ENCODE results near the gene SUPT6H.

The SUPT6H gene

DNA sequence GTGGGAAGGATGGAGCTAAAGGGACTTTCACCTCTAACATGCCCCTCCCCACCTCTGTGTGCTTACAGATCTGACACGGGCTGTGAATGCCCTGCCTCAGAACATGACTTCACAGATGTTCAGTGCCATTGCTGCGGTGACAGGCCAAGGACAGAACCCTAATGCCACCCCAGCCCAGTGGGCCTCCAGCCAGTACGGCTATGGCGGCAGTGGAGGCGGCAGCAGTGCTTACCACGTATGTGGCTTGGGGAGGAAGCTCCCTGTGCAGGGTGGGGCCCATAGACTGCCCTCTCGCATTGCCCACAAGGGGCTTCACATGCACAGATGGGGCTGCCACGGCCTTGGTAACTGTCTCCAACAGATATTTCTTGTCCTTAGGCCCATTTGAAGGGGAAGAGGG, 38.3 kb downstream of the SUPT6H start:
- no peak for DNase-seq (ENCODE audit: extremely low read depth in 1 of 2, low read depth in 1 of 2)

DNA sequence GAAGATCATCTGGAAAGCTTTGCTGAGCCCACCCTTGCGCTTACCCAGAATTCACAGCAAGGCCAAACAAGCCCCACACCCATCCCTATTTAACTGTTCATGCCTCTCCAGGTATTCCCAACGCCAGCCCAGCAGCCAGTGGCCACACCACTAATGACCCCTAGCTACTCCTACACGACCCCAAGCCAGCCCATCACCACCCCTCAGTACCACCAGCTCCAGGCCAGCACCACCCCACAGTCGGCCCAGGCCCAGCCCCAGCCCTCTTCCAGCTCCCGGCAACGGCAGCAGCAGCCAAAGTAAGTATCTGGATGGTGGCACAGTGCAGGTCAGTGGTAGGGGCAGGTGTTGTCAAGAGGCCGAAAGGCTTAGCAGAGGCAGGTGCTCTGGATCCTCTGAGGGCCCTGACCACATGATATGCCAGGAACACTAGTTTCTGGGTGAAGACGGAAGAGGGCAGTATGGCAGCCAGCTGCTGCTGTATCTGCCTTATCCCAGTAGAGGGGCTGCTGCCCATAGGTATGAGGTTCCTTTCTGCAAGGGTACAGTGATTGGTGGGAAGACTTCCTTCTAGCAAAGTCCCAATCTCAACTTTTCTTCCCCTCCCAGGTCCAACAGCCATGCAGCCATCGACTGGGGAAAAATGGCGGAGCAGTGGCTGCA, 39.0 kb downstream of the SUPT6H start:
- no peak for DNase-seq (ENCODE audit: extremely low read depth in 1 of 2, low read depth in 1 of 2)

DNA sequence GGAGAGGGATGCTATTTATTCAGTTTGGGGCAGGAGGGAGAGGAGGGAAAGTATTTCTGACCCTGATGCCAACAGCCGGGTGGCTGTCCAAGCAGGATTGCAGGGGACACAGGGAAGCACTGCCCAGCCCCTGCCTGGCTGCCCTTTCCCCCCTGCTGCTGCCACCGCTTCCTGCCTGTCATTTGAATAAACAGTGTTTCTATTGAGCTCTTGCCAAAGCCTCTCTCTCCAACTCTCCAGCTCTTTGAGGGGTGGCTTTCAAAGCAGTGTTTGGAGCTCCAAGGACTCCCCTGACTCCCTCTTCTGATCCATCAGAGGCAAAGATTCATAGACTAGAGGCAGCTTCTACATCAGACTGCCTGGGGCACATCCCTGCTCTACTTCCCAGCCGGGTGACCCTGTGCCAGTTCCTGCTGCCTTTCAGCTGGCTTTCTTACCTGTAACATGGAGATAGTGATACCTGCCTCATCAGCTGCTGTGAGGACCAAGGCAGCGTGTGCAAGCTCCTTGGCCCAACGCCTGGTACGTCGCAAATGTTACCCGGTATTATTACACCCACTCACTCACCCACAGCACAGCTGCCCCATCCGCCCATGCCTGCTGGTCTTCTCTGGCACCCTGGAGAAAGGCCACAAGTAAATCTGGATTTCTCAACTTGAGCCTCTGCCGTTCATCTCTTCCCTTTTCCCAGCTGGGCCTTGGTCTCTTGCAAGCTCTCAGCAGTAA, 40.2 kb downstream of the SUPT6H start:
- DNase-seq (ENCODE audit: extremely low read depth in 1 of 2, low read depth in 1 of 2): no peak

DNA sequence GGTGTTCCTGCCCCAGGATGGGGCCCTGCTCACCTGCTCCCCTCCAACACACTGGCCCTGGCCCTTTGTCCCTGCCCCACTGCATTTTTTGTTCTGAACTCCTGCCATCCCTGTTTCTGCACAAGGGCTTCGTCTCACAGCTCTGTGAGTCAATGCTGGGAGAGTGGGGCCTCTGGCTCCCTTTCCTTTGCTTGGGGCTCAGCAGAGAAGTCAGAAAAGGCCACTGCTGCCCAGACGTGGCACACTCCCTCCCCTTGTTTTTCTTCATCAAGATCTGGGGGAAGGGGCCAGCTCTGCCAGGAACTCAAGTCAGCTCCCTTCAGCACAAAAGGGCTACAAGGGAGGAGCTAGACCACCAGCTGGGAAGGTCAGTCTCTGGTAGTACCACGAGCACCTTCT, 40.7 kb downstream of the SUPT6H start:
- DNase-seq (ENCODE audit: extremely low read depth in 1 of 2, low read depth in 1 of 2): no peak

DNA sequence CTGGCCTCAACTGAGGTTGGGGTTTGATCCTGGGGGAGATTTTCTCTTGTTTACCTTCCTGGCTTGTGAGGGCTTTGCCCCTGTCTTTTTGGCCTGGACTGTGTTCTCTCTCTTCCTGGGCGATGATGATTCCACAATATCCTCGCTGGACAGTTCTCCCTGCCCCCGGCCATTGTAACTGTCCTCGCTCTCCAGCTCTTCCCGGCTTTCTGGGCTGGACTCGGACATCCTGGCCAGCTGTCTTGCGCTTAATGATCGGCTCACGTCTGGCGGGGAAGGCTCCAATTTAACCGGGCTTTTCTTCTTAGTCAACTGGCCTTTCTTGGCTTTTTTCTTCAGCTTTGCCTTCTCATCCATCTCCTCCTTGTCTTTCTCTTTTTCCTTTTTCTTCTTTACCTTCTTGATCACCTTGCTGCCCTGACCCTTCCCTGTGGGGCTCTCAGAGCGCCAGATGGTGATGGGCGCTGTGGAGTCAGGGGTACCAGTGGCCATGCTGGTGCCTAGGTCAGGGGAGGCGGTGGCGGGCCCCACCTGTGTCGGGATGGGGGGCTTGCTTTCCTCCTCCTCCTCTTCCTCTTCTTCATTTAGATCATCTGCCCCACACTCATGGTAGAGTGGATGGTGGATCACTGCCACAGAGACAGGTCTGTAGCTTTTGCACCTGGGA, 41.7 kb downstream of the SUPT6H start:
- no peak for DNase-seq (ENCODE audit: extremely low read depth in 1 of 2, low read depth in 1 of 2)

DNA sequence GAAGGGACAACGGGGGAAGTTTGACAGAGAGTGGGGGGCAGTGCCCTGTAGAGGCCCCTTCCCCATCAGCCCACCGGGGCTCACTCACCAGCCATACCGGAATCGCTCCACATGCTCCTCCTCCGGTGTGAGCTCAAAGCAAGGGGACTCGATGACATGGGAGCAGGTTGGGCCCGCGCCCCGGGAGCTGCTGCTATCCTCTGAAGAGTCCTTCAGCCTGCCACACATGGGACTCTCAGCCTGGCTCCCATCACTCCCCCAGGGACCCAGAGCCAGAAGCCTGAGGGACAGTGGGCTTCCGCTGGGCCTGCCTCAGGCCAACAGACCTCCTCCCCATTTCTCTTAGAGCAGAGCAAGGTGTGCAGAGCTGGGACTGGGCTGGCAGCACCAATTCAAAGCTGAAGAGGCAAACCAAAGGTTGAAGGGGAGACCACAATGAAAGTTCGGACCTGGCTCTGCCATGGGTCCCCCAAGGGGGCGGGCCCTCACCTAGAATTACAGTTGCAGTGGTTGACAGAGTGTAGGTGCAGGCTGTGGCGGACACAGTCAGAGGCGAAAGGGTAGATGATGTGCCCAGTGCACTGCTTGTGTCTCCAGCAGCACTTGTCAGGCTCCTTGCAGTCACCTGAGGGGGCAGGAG, 42.3 kb downstream of the SUPT6H start:
- no peak for DNase-seq (ENCODE audit: extremely low read depth in 1 of 2, low read depth in 1 of 2)

DNA sequence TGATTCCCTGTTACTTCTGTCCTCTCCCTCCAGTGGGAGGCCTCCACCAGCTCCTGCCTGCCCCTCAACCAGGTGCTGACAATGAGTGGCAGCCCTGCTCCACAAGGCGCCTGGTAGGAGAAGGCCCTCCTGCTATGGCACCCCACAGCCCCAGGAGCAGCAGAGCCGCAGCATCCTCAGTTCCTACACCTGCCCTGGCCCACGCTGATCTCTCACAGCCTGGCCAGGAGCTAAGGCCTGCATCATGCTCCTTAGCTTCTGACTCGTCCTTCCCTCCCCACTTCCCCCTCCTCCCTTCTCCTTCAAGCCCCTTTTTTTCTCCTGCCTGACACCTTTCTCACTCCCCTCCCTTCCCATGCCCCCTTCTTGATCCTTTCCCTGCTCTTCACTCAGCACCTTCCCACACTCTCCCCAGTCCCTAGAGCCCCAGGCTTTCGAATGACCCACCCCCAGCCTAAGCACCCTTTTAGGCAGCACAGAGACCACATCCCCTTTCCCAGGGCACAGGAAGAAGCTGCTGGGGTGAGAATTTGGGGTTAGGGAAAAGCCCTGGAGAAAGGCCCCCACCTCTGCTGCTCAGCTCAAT, 43.2 kb downstream of the SUPT6H start:
- no peak for DNase-seq (ENCODE audit: extremely low read depth in 1 of 2, low read depth in 1 of 2)

DNA sequence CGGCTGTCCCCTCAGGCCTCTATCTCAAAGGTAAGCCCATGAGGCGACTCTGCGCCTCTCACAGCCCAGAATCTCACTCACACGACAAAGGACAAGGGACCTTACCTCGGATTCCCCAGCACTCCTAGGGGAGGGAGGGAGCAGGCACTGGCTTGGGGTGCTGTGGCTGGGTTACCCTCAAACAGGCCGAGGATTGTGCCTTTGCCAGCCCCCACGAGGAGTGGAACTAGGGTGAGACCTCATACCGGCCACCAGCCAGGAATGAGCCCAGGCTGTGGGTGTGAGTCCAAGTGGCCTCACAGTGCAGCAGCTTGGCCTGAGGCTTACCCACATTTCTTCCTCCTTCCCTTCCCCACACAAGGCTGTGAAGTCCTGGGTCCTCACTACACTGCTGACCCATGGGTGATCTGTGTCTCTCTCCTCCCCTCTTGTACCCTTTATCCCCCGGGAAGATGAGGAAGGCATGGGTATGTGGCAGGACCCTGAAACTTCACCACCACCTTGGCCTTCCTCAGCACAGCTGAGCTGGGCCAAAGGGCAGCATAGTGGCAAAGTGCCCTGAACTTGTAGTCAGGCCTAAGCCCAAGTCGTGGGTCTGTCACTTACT, 43.8 kb downstream of the SUPT6H start:
- DNase-seq (ENCODE audit: extremely low read depth in 1 of 2, low read depth in 1 of 2): no peak

DNA sequence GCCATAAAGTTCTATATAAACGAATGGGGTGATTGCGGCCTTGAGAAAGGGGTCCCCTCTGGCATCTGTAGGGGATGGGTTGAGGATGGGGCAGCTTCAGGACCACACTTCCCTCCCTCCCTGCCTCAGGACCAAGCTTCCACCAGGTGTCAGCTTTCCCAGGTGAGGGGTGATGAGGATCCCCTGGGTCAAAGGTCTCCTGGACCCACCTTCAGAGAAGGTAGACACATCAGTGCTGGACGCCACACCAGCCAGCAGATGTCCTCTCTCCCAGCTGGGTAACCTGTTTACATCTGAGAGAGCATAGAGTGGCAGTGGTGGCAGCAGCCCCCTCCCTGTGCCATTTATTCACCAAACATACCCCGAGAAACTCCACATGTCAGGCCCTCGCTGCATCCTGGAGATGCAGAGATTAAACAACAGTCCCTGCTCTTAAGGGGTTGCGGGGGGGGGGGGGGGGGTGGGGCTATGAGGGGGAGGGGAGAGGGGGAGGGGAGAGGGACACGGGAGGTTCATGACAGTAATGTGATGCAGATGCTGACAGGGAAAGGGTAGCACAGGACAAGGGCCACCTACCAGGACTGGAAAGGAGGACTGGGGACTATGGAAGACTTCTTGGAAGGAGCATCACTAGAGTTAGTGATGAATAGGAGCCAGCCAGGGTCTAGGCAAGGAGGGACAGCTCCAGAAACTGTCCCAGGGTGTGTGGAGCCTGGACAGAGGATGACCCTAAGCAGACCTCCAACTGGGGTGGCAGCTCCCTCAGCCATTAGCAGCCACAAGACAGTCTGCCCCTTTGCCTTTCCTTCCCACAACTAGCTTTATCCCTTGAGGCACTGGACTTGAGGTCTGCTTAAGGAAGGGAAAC, 44.7 kb downstream of the SUPT6H start:
- no peak for DNase-seq (ENCODE audit: extremely low read depth in 1 of 2, low read depth in 1 of 2)

DNA sequence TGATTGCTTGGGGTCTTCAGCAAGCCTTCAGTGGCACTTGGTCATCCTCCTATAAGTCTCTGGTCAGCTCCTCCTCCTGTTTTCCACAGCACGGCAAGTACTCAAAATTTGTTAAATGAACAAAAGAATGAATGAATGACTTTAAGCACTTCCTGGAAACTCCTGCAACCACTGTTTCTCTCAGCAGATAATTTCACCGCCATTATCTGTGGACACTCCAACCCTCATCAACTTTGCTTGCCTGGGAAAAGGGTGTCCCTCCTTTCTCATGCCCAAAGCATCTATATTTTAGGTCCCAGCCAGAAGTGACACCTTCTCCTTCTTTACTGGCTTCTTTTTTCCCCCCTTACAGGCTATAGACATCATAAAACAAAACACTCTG, 45.3 kb downstream of the SUPT6H start:
- DNase-seq (ENCODE audit: extremely low read depth in 1 of 2, low read depth in 1 of 2): no peak

DNA sequence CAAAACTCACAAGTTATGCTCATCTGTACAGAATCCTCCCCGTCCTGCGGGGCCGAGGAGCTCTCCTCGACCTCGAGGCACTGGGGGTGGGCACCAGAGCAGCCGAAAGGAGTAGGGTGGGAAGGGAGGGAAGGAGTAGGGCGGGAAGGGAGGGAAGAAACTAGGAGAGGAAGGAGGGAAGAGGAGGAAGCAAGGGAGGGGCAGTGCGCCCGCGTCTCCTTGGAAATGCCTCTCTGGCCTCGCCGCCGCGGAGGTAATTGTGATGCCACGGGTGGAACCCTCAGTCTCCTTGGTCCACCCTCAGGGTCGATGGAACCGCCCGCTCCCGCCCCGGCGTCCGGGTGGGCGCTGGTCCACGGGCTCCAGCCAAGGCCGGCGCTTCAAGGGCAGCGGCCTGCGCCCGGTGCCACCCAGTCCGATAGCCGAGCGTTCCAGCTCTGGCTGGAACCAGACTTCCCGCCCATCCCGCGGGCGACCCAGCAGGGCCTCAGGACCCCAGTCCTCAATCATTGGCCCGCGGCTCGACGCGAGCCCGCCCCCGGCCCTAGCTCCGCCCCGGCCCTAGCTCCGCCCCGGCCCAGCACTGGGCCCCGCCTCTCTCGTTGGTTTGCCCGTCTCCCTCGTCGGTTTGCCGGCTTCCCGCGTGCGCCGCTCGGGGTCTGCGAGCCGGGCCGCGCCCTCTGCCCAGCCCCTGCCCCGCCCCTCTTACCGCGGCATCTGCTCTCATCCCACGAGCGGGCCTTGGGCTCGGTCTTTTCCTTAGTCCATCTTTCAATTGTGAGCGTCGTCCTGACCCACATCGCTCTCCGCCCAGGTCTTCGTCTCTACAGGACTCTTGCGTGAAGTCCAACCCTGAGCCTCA, 49.1 kb downstream of the SUPT6H start:
- DNase-seq (ENCODE audit: extremely low read depth in 1 of 2, low read depth in 1 of 2): peak; percentile 78 to 79

DNA sequence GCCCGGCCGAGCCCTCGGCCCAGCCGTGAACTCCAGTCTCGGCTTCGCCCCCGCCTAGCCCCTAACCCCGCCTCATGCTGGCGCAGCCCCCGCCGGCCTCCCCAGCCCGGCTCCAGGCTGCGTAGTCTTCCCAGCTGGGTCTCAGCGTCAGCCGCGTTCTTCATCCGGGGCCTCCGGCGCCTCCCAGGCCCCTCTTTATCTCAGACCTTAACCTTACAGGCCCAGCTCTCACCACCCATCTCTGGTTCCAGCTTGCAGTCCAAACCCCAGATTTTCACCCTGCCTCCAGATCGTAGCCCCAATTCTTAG, 49.7 kb downstream of the SUPT6H start, which contains the start of gene PROCA1:
Gene PROCA1 (minus strand): TSS at position 166 of the 309 bp plus-strand sequence. CDS start 228 bp downstream, outside the sequence.
- DNase-seq (ENCODE audit: extremely low read depth in 1 of 2, low read depth in 1 of 2): no peak

DNA sequence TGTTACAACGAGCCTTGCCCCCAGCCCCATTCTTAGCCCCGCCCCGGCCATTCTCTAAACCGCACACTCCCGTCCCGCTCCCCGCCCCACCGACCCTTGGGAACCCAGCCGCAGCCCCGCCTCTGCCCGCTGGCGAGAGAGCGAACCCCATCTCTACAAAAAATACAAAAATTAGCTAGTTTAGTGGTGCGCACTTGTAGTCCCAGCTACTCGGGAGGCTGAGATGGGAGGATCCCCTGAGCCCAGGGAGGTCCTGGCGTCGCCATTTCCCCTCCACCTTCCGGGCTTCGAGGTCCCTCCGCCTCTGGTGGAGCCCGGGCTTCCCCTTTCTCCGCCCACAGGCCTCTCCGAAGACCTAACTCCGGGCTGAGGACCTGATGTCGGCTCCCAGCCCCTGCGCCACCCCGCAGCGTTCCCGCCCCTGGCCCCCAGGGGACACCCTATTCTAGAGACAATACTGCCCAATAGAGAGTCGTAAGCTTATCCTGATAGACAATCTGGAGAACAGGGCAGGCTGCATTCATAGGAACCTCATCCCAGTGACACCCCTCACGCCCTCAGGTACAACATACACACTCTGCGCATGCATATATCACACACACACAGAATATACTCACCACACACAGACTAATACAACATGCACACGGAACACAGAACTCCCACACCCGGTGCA, 50.2 kb downstream of the SUPT6H start:
- peak; percentile 44 to 70 for DNase-seq (ENCODE audit: extremely low read depth in 1 of 2, low read depth in 1 of 2)

DNA sequence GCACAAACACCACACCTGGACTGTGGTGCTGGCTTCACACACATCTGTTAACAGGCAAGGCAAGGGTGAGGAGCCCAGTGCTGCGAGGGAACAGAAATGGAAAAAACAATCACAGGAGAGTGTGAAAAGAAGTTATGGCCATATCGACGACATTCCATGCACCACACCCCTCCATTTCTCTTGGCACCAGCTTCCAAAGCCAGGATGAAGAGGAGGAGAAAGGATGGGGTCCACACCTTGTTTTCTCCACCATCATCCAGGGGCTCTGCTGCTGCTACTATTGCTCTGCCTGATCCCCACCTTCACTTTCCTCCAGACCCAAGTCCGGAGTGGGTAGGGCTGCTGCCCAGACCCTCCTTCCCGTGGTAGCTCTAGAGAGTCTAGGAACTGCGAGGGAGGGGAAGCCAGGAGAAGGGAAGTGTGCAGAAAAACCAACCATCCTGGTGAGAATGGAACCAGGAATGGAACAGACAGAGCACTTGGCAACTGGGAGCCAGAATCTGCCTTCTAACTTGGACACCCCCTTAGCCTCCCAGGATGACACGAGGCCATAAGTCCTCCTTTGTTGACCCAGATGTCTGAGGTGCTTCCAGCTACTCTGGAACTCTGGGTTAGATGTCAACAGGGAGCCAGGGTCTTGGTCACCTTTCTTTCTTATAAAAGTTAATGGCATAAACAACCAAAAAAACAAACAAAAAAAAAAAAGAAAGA, 50.9 kb downstream of the SUPT6H start:
- no peak for DNase-seq (ENCODE audit: extremely low read depth in 1 of 2, low read depth in 1 of 2)

DNA sequence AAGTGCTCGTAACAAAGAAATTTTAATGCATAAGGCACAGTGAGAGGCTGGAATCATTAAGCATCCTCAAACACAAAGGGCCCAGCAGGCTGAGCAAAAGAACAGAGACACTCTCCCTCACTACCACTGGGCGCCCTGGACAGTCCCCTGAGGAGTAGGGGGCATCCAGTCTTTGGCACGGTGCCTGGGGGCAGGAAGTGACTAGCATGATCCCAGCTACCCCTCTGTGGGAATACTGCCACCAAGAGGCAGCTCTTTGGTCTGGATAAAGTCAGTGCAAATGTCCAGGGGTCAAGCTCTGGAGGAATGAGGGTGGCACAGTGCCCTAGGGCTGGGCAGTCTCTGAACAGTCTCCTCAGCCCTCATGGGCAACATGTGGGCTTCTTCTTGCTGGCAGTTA, 52.3 kb downstream of the SUPT6H start:
- no peak for DNase-seq (ENCODE audit: extremely low read depth in 1 of 2, low read depth in 1 of 2)

DNA sequence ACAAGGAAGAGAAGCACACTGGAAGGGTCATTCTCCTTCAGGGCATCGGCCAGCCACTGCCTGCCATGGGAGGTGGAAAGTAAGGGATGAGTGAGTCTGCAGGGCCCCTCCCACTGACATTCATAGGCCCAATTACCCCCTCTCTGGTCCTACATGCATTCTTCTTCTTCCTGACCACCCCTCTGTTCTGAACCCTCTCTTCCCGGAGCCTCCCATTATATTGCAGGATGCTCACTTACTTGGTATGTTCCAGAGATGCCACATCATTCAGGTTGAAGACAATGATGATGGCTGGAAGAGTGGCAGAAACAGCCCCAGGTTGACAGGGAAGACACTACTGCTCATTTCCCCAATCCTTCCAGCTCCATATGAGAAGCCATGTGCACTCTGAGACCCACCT, 53.2 kb downstream of the SUPT6H start:
- DNase-seq (ENCODE audit: extremely low read depth in 1 of 2, low read depth in 1 of 2): no peak

DNA sequence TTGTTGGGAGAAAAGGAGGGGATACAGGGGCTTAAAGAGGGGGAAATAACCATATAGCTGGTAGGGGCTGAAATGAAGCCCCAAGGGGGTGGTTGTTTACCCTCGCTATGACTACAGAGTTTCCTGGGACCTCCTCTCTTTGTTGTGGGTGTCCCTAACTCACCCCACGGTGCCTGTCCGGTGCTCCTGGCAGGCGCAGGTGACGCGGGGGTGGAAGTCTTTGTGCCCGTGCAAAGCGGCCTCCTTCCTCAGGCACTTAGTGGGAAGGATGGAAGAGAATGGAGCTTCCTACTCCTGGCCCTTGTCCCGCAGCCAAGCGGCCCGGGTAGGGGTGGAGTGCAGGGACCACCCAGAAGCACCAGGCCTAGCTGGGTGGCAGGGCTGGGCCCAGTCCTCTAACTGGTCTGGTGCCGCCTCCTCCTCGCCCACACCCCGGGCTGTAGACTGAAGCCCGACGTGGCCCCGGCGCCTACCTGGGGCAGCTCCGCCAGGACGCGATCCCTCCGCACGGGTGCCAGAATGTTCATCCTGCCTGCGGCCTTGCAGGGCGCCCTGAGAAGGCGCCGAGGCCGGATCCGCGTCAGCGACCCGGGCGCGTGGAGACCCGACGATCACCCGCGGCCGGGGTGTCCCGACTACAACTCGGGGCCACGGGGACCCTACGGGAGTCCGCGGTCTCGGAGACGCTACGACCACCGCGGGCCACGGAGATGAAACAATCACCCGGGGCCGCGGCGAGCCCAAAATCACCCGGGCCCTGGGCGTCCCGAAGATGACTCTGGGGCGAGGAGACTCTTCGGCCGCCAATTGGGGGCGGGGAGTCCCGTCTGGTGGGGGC, 55.0 kb downstream of the SUPT6H start:
- DNase-seq (ENCODE audit: extremely low read depth in 1 of 2, low read depth in 1 of 2): no peak

Measured in stimulated activated CD8-positive, alpha-beta memory T cell treated with anti-CD3 and anti-CD28 coated beads, Interleukin-7, amount 100 ng/mL, for 48 hours (primary cell).